Activated effector memory CD4-positive, alpha-beta T cell treated with anti-CD3 and anti-CD28 coated beads, Interleukin-2, amount 50 U/mL, for 16 hours (primary cell): ENCODE data around the gene PEX10.

Experiments
- DNase-seq: peaks from one replicate; pipeline ENCODE4 v3.0.0-alpha.2; 2020

Gene PEX10

GRCh38 chr1:2402420-2402819 is 9.9 kb downstream of the PEX10 start:
- no peak for DNase-seq

- DNase-seq: no peak
Measured at GRCh38 chr1:2400950-2401649, 11.3 kb downstream of the PEX10 start.

GRCh38 chr1:2400576-2400909 is 11.8 kb downstream of the PEX10 start:
- DNase-seq: no peak

- no peak for DNase-seq
Measured at GRCh38 chr1:2399890-2400575, 12.3 kb downstream of the PEX10 start.

- no peak for DNase-seq
Measured at GRCh38 chr1:2398871-2399270, 13.5 kb downstream of the PEX10 start.

- no peak for DNase-seq
Measured at GRCh38 chr1:2397007-2397679, 15.2 kb downstream of the PEX10 start.

- no peak for DNase-seq
Measured at GRCh38 chr1:2396476-2396875, 15.9 kb downstream of the PEX10 start.

- DNase-seq: no peak
Measured at GRCh38 chr1:2396059-2396458, 16.3 kb downstream of the PEX10 start.

GRCh38 chr1:2395245-2395644 is 17.1 kb downstream of the PEX10 start:
- DNase-seq: no peak

GRCh38 chr1:2394761-2395160 is 17.6 kb downstream of the PEX10 start:
- no peak for DNase-seq

GRCh38 chr1:2394220-2394619 is 18.1 kb downstream of the PEX10 start:
- no peak for DNase-seq

- no peak for DNase-seq
Measured at GRCh38 chr1:2393471-2393877, 18.9 kb downstream of the PEX10 start.

GRCh38 chr1:2392686-2393085 is 19.7 kb downstream of the PEX10 start:
- no peak for DNase-seq

GRCh38 chr1:2391931-2392509 is 20.3 kb downstream of the PEX10 start:
- DNase-seq: no peak

GRCh38 chr1:2391041-2391930 is 21.1 kb downstream of the PEX10 start, which contains the start of the genes MORN1 and RER1:
Gene MORN1 (minus strand): TSS chr1:2391554. CDS start chr1:2391533, 21 bp downstream.
Gene RER1 (plus strand): TSS chr1:2391841. CDS start chr1:2395791, 3,950 bp downstream.
- DNase-seq: peak; percentile 100

GRCh38 chr1:2389644-2390043 is 22.7 kb downstream of the PEX10 start:
- no peak for DNase-seq

GRCh38 chr1:2388004-2388913 is 24.1 kb downstream of the PEX10 start:
- no peak for DNase-seq

- peak; percentile 56 for DNase-seq
Measured at GRCh38 chr1:2386636-2387611, 25.4 kb downstream of the PEX10 start.

- DNase-seq: peak; percentile 51
Measured at GRCh38 chr1:2385606-2386280, 26.6 kb downstream of the PEX10 start.
